HG02870 (cell line): ENCODE data around the gene BST1.
A peak's percentile ranks its signal among the peaks of the same experiment; 100 is the strongest.

Experiments
- ATAC-seq: cut with Tn5 transposase; IDR thresholded peaks from one replicate; pipeline ENCODE4 v1.9.1; 2021; ENCODE audit warnings: mild to moderate bottlenecking, moderate library complexity; ENCODE audit not compliant: unreplicated experiment

Gene BST1

GRCh38 chr4:15702941-15703403 is at the start of gene BST1:
Gene BST1, plus strand, starts transcription at chr4:15703065. Its CDS starts 80 bp downstream, at chr4:15703145.
- peak; percentile 70 for ATAC-seq

GRCh38 chr4:15653420-15653819 is 49.4 kb upstream of the BST1 start:
- no peak for ATAC-seq

GRCh38 chr4:15653864-15654592 is 48.8 kb upstream of the BST1 start:
- no peak for ATAC-seq

GRCh38 chr4:15654593-15655222 is 48.2 kb upstream of the BST1 start:
- peak; percentile 38 for ATAC-seq

GRCh38 chr4:15655223-15656037 is 47.4 kb upstream of the BST1 start, which contains the start of gene FBXL5:
Gene FBXL5, minus strand, starts transcription at chr4:15655357. Its CDS starts 70 bp downstream, at chr4:15655287.
- ATAC-seq, result peak; percentile 60

GRCh38 chr4:15656038-15656470 is 46.8 kb upstream of the BST1 start:
- ATAC-seq, result no peak

- ATAC-seq, result no peak
Measured at GRCh38 chr4:15657366-15657765, 45.5 kb upstream of the BST1 start.

GRCh38 chr4:15658136-15658770 is 44.6 kb upstream of the BST1 start:
- ATAC-seq, result no peak

GRCh38 chr4:15658781-15659180 is 44.1 kb upstream of the BST1 start:
- no peak for ATAC-seq

GRCh38 chr4:15659768-15660570 is 42.9 kb upstream of the BST1 start:
- no peak for ATAC-seq

- ATAC-seq, result no peak
Measured at GRCh38 chr4:15665753-15666365, 37.0 kb upstream of the BST1 start.

- ATAC-seq, result no peak
Measured at GRCh38 chr4:15667006-15667405, 35.9 kb upstream of the BST1 start.

- no peak for ATAC-seq
Measured at GRCh38 chr4:15668566-15669435, 34.1 kb upstream of the BST1 start.

GRCh38 chr4:15670576-15670975 is 32.3 kb upstream of the BST1 start:
- no peak for ATAC-seq

- ATAC-seq, result no peak
Measured at GRCh38 chr4:15672101-15672500, 30.8 kb upstream of the BST1 start.

- no peak for ATAC-seq
Measured at GRCh38 chr4:15673337-15673736, 29.5 kb upstream of the BST1 start.

GRCh38 chr4:15674046-15674445 is 28.8 kb upstream of the BST1 start:
- ATAC-seq, result no peak

- ATAC-seq, result no peak
Measured at GRCh38 chr4:15674926-15675325, 27.9 kb upstream of the BST1 start.

GRCh38 chr4:15675356-15675755 is 27.5 kb upstream of the BST1 start:
- no peak for ATAC-seq
